K562 (cell line): ENCODE data around the gene TRPV5. TPM values are rescaled to one million over a fixed set of nuclear protein-coding genes. Genes with fewer than 3 reads are reported as not detected.
A peak's percentile ranks its signal among the peaks of the same experiment; 100 is the strongest.

Experiments used
- CC2D1A ChIP-seq: fragments of 450-650 bp; IDR thresholded peaks from 2 replicates; pipeline ENCODE4 v1.6.1; 2017; ENCODE audit warnings: mild to moderate bottlenecking
- CUX1 ChIP-seq: fragments of 200-800 bp; sonication (Bioruptor generic); IDR thresholded peaks from 2 replicates; pipeline ENCODE4 v1.6.1; 2016; ENCODE audit warnings: missing genetic modification characterization, missing compliant biosample characterization
- DDX20 ChIP-seq: fragments of 450-650 bp; IDR thresholded peaks from 2 replicates; pipeline ENCODE4 v1.6.1; 2016; ENCODE audit warnings: missing genetic modification characterization, low read depth, mild to moderate bottlenecking, missing compliant biosample characterization, moderate library complexity
- ELF2 ChIP-seq: fragments of 250-450 bp; sonication (Bioruptor Pico); IDR thresholded peaks from 2 replicates; pipeline ENCODE4 v1.5.0; 2021; ENCODE audit warnings: mild to moderate bottlenecking
- KLF1 ChIP-seq: fragments of 450-650 bp; IDR thresholded peaks from 2 replicates; pipeline ENCODE4 v1.6.1; 2016; ENCODE audit warnings: missing genetic modification characterization, missing compliant biosample characterization
- KLF6 ChIP-seq: fragments of 250-450 bp; sonication (Bioruptor Pico); IDR thresholded peaks from 2 replicates; pipeline ENCODE4 v1.4.0; 2020; ENCODE audit warnings: mild to moderate bottlenecking, moderate library complexity, borderline replicate concordance
- TAF1 ChIP-seq: IDR thresholded peaks from 2 replicates; pipeline ENCODE4 v1.6.1; 2011; ENCODE audit warnings: mild to moderate bottlenecking, low read length, moderate library complexity; ENCODE audit not compliant: insufficient read depth, control insufficient read depth, severe bottlenecking; ENCODE audit errors: extremely low read depth
- ZBTB34 ChIP-seq: fragments of 250-450 bp; sonication (Bioruptor Pico); IDR thresholded peaks from 2 replicates; pipeline ENCODE4 v1.8.0; 2021; ENCODE audit warnings: mild to moderate bottlenecking, moderate library complexity
- ZNF232 ChIP-seq: sonication (generic); formaldehyde crosslinking; IDR thresholded peaks from 2 replicates; pipeline ENCODE4 v1.8.0; 2022; ENCODE audit warnings: mild to moderate bottlenecking, missing genetic modification reagents
- ZNF695 ChIP-seq: fragments of 450-650 bp; formaldehyde crosslinking; IDR thresholded peaks from 2 replicates; pipeline ENCODE4 v1.4.0; 2020; ENCODE audit warnings: mild to moderate bottlenecking, moderate library complexity
- polyA plus RNA-seq, 8 experiments: library from polyadenylated mRNA; depleted of rRNA in 4 of 8; stranded (reverse) in 5 of 8; unstranded in 3 of 8; fragments of >200 nt; fragmentation: Nextera tagmentation in 2 of 8; fragmentation: Illumina TruSeq in 1 of 8; extraction: Ambion mirVana in 2 of 8; extraction: Trizol in 1 of 8; gene quantifications; 2 replicates each; pipeline versions ENCODE4 v1.2.1 to v1.2.3, GENCODE V29; 2011 to 2014; ENCODE audit warnings: inconsistent platforms in 1 of 8, missing spikeins in 1 of 8
- total RNA-seq, 7 experiments: library from RNA; depleted of rRNA in 6 of 7; stranded (reverse); fragments of >200 nt in 6 of 7; fragmentation: Illumina TruSeq in 2 of 7; extraction: Trizol in 2 of 7; gene quantifications; 2 replicates each; pipeline versions ENCODE4 v1.2.1 to v1.2.3, GENCODE V29; 2011 to 2021; ENCODE audit warnings: low replicate concordance in 1 of 7
- TF ChIP-seq, protein P1 (sequence below): fragments of 250-450 bp; sonication (Bioruptor Pico); IDR thresholded peaks from 2 replicates; pipeline ENCODE4 v1.4.0; 2020
- TF ChIP-seq, protein P2 (sequence below): sonication (generic); formaldehyde crosslinking; IDR thresholded peaks from 2 replicates; pipeline ENCODE4 v1.8.1; 2023; ENCODE audit warnings: mild to moderate bottlenecking, missing genetic modification reagents

TRPV5 gene
- total and polyA plus RNA-seq, 9 of the 15 experiments (the other 6 are each of a cell fraction or from before 2014, with no cell fraction given), result not detected

DNA sequence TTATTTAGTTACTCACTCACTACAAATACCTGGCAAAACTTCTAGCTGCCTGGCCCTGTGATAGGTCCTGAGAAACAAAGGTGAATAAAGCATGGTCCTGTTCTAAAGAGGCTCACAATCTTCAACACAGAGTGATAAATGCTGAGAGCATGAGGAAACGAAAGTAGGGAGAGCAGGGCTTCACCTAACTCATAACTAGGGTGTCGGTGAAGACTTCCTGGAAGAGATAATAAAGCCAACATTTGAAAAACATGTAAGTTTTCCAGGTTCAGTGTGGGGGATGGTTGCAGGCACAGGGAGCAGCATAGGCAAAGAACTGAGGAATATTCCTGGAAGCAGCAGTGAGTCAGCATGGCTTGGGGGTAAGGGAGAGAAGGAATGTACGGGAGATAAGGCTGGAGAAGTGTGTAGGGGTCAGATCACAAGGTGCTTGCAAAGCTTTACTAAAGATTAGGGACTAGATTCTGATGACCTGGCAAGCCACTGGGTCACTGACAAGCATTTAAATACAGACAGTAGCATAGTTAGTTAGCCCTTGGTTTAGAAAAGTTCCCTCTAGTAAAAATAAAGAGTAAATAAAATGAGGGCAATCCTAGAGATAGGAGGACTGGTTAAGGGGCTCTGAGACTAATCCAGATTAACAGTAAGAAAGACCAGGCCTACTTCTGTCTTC, 23.5 kb upstream of the TRPV5 start (continued):
- TF ChIP-seq, protein P1, sequence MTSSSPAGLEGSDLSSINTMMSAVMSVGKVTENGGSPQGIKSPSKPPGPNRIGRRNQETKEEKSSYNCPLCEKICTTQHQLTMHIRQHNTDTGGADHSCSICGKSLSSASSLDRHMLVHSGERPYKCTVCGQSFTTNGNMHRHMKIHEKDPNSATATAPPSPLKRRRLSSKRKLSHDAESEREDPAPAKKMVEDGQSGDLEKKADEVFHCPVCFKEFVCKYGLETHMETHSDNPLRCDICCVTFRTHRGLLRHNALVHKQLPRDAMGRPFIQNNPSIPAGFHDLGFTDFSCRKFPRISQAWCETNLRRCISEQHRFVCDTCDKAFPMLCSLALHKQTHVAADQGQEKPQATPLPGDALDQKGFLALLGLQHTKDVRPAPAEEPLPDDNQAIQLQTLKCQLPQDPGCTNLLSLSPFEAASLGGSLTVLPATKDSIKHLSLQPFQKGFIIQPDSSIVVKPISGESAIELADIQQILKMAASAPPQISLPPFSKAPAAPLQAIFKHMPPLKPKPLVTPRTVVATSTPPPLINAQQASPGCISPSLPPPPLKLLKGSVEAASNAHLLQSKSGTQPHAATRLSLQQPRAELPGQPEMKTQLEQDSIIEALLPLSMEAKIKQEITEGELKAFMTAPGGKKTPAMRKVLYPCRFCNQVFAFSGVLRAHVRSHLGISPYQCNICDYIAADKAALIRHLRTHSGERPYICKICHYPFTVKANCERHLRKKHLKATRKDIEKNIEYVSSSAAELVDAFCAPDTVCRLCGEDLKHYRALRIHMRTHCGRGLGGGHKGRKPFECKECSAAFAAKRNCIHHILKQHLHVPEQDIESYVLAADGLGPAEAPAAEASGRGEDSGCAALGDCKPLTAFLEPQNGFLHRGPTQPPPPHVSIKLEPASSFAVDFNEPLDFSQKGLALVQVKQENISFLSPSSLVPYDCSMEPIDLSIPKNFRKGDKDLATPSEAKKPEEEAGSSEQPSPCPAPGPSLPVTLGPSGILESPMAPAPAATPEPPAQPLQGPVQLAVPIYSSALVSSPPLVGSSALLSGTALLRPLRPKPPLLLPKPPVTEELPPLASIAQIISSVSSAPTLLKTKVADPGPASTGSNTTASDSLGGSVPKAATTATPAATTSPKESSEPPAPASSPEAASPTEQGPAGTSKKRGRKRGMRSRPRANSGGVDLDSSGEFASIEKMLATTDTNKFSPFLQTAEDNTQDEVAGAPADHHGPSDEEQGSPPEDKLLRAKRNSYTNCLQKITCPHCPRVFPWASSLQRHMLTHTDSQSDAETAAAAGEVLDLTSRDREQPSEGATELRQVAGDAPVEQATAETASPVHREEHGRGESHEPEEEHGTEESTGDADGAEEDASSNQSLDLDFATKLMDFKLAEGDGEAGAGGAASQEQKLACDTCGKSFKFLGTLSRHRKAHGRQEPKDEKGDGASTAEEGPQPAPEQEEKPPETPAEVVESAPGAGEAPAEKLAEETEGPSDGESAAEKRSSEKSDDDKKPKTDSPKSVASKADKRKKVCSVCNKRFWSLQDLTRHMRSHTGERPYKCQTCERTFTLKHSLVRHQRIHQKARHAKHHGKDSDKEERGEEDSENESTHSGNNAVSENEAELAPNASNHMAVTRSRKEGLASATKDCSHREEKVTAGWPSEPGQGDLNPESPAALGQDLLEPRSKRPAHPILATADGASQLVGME, result no peak
- TF ChIP-seq CUX1 (CRISPR knock-in tag) (no peak), CC2D1A (no peak), ZNF695 (CRISPR knock-in tag) (no peak), ZBTB34 (no peak), ZNF232 (CRISPR knock-in tag) (no peak), ELF2 (CRISPR knock-in tag) (0 out of 2 replicates have a peak, but pooled peaks have one; percentile 52), TAF1 (no peak), KLF6 (CRISPR knock-in tag) (no peak), DDX20 (tag) (no peak), KLF1 (tag) (no peak)
- TF ChIP-seq, protein P2, sequence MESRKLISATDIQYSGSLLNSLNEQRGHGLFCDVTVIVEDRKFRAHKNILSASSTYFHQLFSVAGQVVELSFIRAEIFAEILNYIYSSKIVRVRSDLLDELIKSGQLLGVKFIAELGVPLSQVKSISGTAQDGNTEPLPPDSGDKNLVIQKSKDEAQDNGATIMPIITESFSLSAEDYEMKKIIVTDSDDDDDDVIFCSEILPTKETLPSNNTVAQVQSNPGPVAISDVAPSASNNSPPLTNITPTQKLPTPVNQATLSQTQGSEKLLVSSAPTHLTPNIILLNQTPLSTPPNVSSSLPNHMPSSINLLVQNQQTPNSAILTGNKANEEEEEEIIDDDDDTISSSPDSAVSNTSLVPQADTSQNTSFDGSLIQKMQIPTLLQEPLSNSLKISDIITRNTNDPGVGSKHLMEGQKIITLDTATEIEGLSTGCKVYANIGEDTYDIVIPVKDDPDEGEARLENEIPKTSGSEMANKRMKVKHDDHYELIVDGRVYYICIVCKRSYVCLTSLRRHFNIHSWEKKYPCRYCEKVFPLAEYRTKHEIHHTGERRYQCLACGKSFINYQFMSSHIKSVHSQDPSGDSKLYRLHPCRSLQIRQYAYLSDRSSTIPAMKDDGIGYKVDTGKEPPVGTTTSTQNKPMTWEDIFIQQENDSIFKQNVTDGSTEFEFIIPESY (CRISPR knock-in tag), result no peak
